Measurements from ENCODE around the gene HAPSTR1. TPM values are rescaled to one million over a fixed set of nuclear protein-coding genes. Genes with fewer than 3 reads are reported as not detected.

Gene HAPSTR1
- total and polyA plus RNA-seq, 2 of the 13 experiments (the other 11 are each of a cell fraction or from before 2014, with no cell fraction given): 25.2 to 83.2 TPM

DNA sequence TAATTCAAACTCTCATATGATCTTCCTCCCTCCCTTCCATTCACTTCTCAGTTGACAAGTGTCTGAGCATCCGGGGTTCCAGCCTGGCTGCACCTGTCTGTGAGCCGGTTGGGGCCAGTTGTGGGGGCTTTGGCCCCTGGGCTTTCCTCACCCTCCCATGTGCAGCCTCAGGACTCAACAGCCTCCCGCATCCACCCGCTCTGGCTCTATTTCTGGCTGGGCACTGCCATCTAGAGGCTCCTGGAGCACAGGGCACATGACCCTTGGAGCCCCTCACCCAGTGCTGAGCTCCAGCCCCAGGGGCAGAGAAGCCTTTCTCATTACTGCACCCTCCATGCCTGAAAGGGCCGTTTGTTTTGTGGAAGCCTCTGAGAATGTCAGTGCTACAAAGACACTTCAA, 43.3 kb downstream of the HAPSTR1 start (continued):
- TF ChIP-seq TEAD3 (CRISPR knock-in tag; optimal IDR thresholded peaks at IDR 0.05; ENCODE audit: borderline replicate concordance): peak; percentile 36
- TF ChIP-seq, protein P1, sequence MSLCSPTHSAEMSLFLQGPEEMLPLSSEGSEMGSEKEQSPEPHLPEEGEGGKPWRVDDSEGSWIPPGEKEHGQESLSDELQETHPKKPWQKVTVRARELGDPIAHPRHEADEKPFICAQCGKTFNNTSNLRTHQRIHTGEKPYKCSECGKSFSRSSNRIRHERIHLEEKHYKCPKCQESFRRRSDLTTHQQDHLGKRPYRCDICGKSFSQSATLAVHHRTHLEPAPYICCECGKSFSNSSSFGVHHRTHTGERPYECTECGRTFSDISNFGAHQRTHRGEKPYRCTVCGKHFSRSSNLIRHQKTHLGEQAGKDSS (CRISPR knock-in tag; IDR thresholded peaks at IDR 0.05; ENCODE audit: borderline replicate concordance, low read depth): no peak
- TF ChIP-seq, protein P2, sequence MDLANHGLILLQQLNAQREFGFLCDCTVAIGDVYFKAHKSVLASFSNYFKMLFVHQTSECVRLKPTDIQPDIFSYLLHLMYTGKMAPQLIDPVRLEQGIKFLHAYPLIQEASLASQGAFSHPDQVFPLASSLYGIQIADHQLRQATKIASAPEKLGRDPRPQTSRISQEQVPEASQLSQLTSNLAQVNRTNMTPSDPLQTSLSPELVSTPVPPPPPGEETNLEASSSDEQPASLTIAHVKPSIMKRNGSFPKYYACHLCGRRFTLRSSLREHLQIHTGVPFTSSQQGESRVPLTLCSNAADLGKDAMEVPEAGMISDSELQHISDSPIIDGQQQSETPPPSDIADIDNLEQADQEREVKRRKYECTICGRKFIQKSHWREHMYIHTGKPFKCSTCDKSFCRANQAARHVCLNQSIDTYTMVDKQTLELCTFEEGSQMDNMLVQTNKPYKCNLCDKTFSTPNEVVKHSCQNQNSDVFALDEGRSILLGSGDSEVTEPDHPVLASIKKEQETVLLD (CRISPR knock-in tag; IDR thresholded peaks at IDR 0.05; ENCODE audit: low read depth): no peak
- no peak for TF ChIP-seq REXO4 (CRISPR knock-in tag; IDR thresholded peaks at IDR 0.05; ENCODE audit: borderline replicate concordance)
- TF ChIP-seq RAD21 (CRISPR knock-in tag; IDR thresholded peaks at IDR 0.05): peak; percentile 95
- 0 out of 2 replicates have a peak, but pooled peaks have one; percentile 40 for TF ChIP-seq ZNF768 (CRISPR knock-in tag; IDR thresholded peaks at IDR 0.05)
- TF ChIP-seq, protein P3, sequence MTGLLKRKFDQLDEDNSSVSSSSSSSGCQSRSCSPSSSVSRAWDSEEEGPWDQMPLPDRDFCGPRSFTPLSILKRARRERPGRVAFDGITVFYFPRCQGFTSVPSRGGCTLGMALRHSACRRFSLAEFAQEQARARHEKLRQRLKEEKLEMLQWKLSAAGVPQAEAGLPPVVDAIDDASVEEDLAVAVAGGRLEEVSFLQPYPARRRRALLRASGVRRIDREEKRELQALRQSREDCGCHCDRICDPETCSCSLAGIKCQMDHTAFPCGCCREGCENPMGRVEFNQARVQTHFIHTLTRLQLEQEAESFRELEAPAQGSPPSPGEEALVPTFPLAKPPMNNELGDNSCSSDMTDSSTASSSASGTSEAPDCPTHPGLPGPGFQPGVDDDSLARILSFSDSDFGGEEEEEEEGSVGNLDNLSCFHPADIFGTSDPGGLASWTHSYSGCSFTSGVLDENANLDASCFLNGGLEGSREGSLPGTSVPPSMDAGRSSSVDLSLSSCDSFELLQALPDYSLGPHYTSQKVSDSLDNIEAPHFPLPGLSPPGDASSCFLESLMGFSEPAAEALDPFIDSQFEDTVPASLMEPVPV (CRISPR knock-in tag; IDR thresholded peaks at IDR 0.05): 0 out of 2 replicates have a peak, but pooled peaks have one; percentile 63
- TF ChIP-seq RARA (CRISPR knock-in tag; IDR thresholded peaks at IDR 0.05): peak; percentile 36; the same call in 1 of the 2 replicates
- TF ChIP-seq, protein P4, sequence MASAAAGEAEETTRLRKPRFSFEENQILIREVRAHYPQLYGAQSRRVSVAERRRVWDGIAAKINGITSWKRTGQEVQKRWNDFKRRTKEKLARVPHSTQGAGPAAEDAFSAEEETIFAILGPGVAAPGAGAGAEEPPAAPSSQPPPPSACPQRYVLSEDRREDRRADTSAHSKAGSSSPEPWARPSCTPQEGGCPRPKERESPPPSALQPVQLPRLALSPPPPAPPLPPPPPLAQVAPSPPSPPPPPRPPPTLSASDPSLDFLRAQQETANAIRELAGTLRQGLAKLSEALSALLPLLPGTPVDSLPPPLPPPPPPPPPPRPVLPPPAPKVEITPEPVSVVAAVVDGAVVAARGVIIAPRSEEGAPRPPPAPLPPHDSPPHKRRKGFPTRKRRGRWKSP (CRISPR knock-in tag; IDR thresholded peaks at IDR 0.05): no peak
- TF ChIP-seq, protein P5, sequence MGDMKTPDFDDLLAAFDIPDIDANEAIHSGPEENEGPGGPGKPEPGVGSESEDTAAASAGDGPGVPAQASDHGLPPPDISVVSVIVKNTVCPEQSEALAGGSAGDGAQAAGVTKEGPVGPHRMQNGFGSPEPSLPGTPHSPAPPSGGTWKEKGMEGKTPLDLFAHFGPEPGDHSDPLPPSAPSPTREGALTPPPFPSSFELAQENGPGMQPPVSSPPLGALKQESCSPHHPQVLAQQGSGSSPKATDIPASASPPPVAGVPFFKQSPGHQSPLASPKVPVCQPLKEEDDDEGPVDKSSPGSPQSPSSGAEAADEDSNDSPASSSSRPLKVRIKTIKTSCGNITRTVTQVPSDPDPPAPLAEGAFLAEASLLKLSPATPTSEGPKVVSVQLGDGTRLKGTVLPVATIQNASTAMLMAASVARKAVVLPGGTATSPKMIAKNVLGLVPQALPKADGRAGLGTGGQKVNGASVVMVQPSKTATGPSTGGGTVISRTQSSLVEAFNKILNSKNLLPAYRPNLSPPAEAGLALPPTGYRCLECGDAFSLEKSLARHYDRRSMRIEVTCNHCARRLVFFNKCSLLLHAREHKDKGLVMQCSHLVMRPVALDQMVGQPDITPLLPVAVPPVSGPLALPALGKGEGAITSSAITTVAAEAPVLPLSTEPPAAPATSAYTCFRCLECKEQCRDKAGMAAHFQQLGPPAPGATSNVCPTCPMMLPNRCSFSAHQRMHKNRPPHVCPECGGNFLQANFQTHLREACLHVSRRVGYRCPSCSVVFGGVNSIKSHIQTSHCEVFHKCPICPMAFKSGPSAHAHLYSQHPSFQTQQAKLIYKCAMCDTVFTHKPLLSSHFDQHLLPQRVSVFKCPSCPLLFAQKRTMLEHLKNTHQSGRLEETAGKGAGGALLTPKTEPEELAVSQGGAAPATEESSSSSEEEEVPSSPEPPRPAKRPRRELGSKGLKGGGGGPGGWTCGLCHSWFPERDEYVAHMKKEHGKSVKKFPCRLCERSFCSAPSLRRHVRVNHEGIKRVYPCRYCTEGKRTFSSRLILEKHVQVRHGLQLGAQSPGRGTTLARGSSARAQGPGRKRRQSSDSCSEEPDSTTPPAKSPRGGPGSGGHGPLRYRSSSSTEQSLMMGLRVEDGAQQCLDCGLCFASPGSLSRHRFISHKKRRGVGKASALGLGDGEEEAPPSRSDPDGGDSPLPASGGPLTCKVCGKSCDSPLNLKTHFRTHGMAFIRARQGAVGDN (CRISPR knock-in tag; IDR thresholded peaks at IDR 0.05): peak; percentile 58
- no peak for TF ChIP-seq ZSCAN20 (CRISPR knock-in tag; IDR thresholded peaks at IDR 0.05; ENCODE audit: borderline replicate concordance)
- no peak for TF ChIP-seq ZMAT3 (CRISPR knock-in tag; conservative IDR thresholded peaks at IDR 0.05)
- TF ChIP-seq ARHGAP35 (CRISPR knock-in tag; IDR thresholded peaks at IDR 0.05; ENCODE audit: borderline replicate concordance): peak; percentile 15; the same call in 1 of the 2 replicates
- no peak for TF ChIP-seq KLF12 (CRISPR knock-in tag; IDR thresholded peaks at IDR 0.05; ENCODE audit: borderline replicate concordance)
- peak; percentile 64 for TF ChIP-seq JARID2 (CRISPR knock-in tag; IDR thresholded peaks at IDR 0.05; ENCODE audit: insufficient replicate concordance)
- no peak for TF ChIP-seq SMYD3 (CRISPR knock-in tag; IDR thresholded peaks at IDR 0.05)
- no peak for TF ChIP-seq FOXA1 (IDR thresholded peaks at IDR 0.05)
- 0 out of 2 replicates have a peak, but pooled peaks have one; percentile 4 for TF ChIP-seq FOXA1 (CRISPR knock-in tag; IDR thresholded peaks at IDR 0.05)
- TF ChIP-seq NR2F1 (CRISPR knock-in tag; IDR thresholded peaks at IDR 0.05): 0 out of 4 replicates have a peak, but pooled peaks of 1 of the 2 experiments have one; percentile 26
- TF ChIP-seq SKI (IDR thresholded peaks at IDR 0.05; ENCODE audit: partially characterized antibody): no peak
